Raji (cell line): ENCODE results near the gene DAPK2.

Source experiments
- POLR2A ChIP-seq: IDR thresholded peaks from 2 replicates; pipeline ENCODE4 v1.6.1; 2011; ENCODE audit warnings: low read depth, low read length, control low read depth; ENCODE audit not compliant: insufficient read depth

DAPK2 gene

GRCh38 chr15:63978511-63979261, 67.6 kb downstream of the DAPK2 start:
- no peak for TF ChIP-seq POLR2A

GRCh38 chr15:63977119-63977518, 69.2 kb downstream of the DAPK2 start:
- no peak for TF ChIP-seq POLR2A

GRCh38 chr15:63974021-63974420, 72.3 kb downstream of the DAPK2 start:
- TF ChIP-seq POLR2A, result no peak

- no peak for TF ChIP-seq POLR2A
Observed at GRCh38 chr15:63973212-63974009, 72.9 kb downstream of the DAPK2 start.

GRCh38 chr15:63972801-63973200, 73.5 kb downstream of the DAPK2 start:
- TF ChIP-seq POLR2A, result no peak

- TF ChIP-seq POLR2A, result no peak
Observed at GRCh38 chr15:63971904-63972303, 74.4 kb downstream of the DAPK2 start.

GRCh38 chr15:63971427-63971805, 74.9 kb downstream of the DAPK2 start:
- no peak for TF ChIP-seq POLR2A

GRCh38 chr15:63970621-63971426, 75.5 kb downstream of the DAPK2 start:
- no peak for TF ChIP-seq POLR2A

- TF ChIP-seq POLR2A, result no peak
Observed at GRCh38 chr15:63969652-63970421, 76.4 kb downstream of the DAPK2 start.

GRCh38 chr15:63968700-63969099, 77.6 kb downstream of the DAPK2 start:
- TF ChIP-seq POLR2A, result no peak

- TF ChIP-seq POLR2A, result no peak
Observed at GRCh38 chr15:63968122-63968524, 78.2 kb downstream of the DAPK2 start.

GRCh38 chr15:63967616-63968015, 78.7 kb downstream of the DAPK2 start:
- no peak for TF ChIP-seq POLR2A

GRCh38 chr15:63953524-63953923, 92.8 kb downstream of the DAPK2 start:
- no peak for TF ChIP-seq POLR2A

GRCh38 chr15:63950911-63951481, 95.3 kb downstream of the DAPK2 start:
- TF ChIP-seq POLR2A, result no peak
